Central memory CD8-positive, alpha-beta T cell (primary cell): ENCODE measurements around the gene MEGF8.

Experiments
- ATAC-seq: fragments of 150-1000 bp; cut with Tn5 transposase; replicated peaks from 2 replicates; pipeline ENCODE4 v1.10.0; 2022; ENCODE audit warnings: mild to moderate bottlenecking, moderate FRiP score, moderate number of reproducible peaks; ENCODE audit not compliant: poor library complexity, severe bottlenecking; ENCODE audit errors: extremely low read depth
- DNase-seq, 2 donors: peaks; one replicate each; pipeline ENCODE4 v3.0.0; 2021; ENCODE audit warnings: low spot score in 2 of 2
- H3K27ac Mint-ChIP-seq: one replicate; pipeline ENCODE4 v1.8.0; 2022; ENCODE audit warnings: low read depth, mild to moderate bottlenecking, moderate library complexity, mixed read lengths
- H3K27me3 Mint-ChIP-seq: one replicate; pipeline ENCODE4 v1.8.0; 2022; ENCODE audit warnings: mixed read lengths
- H3K36me3 Mint-ChIP-seq: one replicate; pipeline ENCODE4 v1.8.0; 2022; ENCODE audit warnings: mild to moderate bottlenecking, moderate library complexity, mixed read lengths; ENCODE audit not compliant: insufficient read depth
- H3K4me1 Mint-ChIP-seq: one replicate; pipeline ENCODE4 v1.8.0; 2022; ENCODE audit warnings: mixed read lengths
- H3K4me3 Mint-ChIP-seq: one replicate; pipeline ENCODE4 v1.8.0; 2022; ENCODE audit warnings: mild to moderate bottlenecking, moderate library complexity, mixed read lengths
- H3K9me3 Mint-ChIP-seq: one replicate; pipeline ENCODE4 v1.8.0; 2022; ENCODE audit warnings: mixed read lengths

Gene MEGF8

DNA sequence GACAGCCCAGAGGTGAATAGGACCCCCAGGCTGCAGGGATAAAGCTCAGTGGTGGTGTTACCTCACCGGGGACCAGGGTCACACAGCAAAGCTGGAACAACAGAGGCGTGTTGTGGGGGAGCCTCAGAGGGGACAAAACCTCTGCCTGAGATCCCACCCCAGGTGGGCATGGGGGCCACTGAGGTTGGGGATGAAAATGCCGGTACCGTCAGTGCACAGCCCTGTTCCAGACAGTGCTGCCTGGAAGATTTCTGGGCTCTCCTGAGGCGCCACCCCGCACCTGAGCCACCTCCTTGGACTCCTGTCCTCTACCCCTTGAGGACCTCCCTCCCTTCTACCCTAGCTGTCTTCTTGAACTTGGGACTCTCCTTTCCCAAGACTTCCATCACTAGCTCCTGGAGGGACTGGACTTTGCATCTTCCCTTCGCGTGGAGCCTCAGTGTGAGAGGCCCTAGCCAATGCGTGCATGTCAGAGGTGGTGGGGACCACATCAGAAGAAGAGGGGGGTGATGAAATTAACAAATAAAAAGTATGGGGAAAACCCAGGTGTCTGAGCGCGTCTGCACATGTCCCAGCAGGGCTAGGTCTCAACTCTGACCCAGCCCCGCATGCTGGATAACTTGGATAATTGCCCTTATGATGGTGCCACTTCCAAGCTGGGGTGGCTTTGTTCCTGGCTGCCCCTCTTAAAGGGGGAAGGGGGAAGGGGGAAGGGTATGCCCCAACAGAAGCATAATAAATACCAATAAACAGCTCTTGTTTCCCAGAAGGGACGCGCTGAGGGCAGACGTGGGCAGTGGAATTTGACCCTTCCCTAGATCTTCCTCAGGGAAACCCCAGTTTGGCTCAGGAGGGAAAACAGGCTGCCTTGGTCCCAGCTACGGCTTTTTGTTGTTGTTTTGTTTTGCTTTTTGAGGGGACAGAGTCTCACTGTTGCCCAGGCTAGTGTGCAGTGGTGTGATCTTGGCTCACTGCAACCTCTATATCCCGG is 53.1 kb downstream of the MEGF8 start:
- no peak for DNase-seq
- Mint-ChIP-seq H3K4me1 (no peaks in the 10 kb centered on the region), H3K27ac (no peak overlapping the region), H3K9me3 (no peaks in the 10 kb centered on the region), H3K27me3 (peaks cover 22% of the 10 kb centered on the region), H3K4me3 (no peak overlapping the region), H3K36me3 (no peaks in the 10 kb centered on the region)
- ATAC-seq = no peak

GRCh38 chr19:42380155-42380554 is 54.7 kb downstream of the MEGF8 start:
- ATAC-seq (no peak), DNase-seq (no peak)
- H3K4me3 Mint-ChIP-seq = no peak overlapping the region
- H3K27me3 Mint-ChIP-seq = peaks cover 23% of the 10 kb centered on the region
- no peaks in the 10 kb centered on the region for H3K36me3 Mint-ChIP-seq
- no peaks in the 10 kb centered on the region for H3K4me1 Mint-ChIP-seq
- H3K27ac Mint-ChIP-seq = no peak overlapping the region
- no peaks in the 10 kb centered on the region for H3K9me3 Mint-ChIP-seq

GRCh38 chr19:42386974-42387707 is 61.7 kb downstream of the MEGF8 start:
- ATAC-seq (peak; percentile 89), DNase-seq (peak; percentile 37 to 44)
- H3K27me3 Mint-ChIP-seq = peaks cover 58% of the 10 kb centered on the region
- no peak overlapping the region for H3K27ac Mint-ChIP-seq
- H3K4me3 Mint-ChIP-seq = peak overlapping the region; percentile 64
- no peaks in the 10 kb centered on the region for H3K9me3 Mint-ChIP-seq
- peaks cover 2% of the 10 kb centered on the region for H3K36me3 Mint-ChIP-seq
- peaks cover 11% of the 10 kb centered on the region for H3K4me1 Mint-ChIP-seq

GRCh38 chr19:42388851-42389489 is 63.5 kb downstream of the MEGF8 start:
- Mint-ChIP-seq H3K4me1 (peaks cover 11% of the 10 kb centered on the region), H3K9me3 (no peaks in the 10 kb centered on the region), H3K4me3 (no peak overlapping the region), H3K27ac (no peak overlapping the region), H3K36me3 (peaks cover 2% of the 10 kb centered on the region), H3K27me3 (peaks cover 43% of the 10 kb centered on the region)
- no peak for DNase-seq
- ATAC-seq = no peak

- H3K9me3 Mint-ChIP-seq = no peaks in the 10 kb centered on the region
- no peak for DNase-seq
- H3K27ac Mint-ChIP-seq = no peak within 1 kb of the TSS
- peaks cover 2% of the 10 kb centered on the region for H3K36me3 Mint-ChIP-seq
- H3K4me1 Mint-ChIP-seq = peaks cover 11% of the 10 kb centered on the region
- ATAC-seq = no peak
- peaks cover 43% of the 10 kb centered on the region for H3K27me3 Mint-ChIP-seq
- H3K4me3 Mint-ChIP-seq = no peak within 1 kb of the TSS
Measured at GRCh38 chr19:42389899-42390298, 64.5 kb downstream of the MEGF8 start, which contains the start of gene CNFN. CNFN (minus strand) TSS chr19:42390297; CDS start chr19:42389037, 1,260 bp downstream.

GRCh38 chr19:42392165-42392564 is 66.7 kb downstream of the MEGF8 start:
- DNase-seq (no peak), ATAC-seq (no peak)
- peaks cover 15% of the 10 kb centered on the region for H3K4me1 Mint-ChIP-seq
- H3K4me3 Mint-ChIP-seq = no peak overlapping the region
- no peak overlapping the region for H3K27ac Mint-ChIP-seq
- H3K27me3 Mint-ChIP-seq = peaks cover 35% of the 10 kb centered on the region
- H3K9me3 Mint-ChIP-seq = no peaks in the 10 kb centered on the region
- H3K36me3 Mint-ChIP-seq = peaks cover 3% of the 10 kb centered on the region

GRCh38 chr19:42394751-42395150 is 69.3 kb downstream of the MEGF8 start:
- no peak overlapping the region for H3K27ac Mint-ChIP-seq
- H3K9me3 Mint-ChIP-seq = no peaks in the 10 kb centered on the region
- peaks cover 5% of the 10 kb centered on the region for H3K36me3 Mint-ChIP-seq
- no peak overlapping the region for H3K4me3 Mint-ChIP-seq
- ATAC-seq (no peak), DNase-seq (no peak)
- peaks cover 15% of the 10 kb centered on the region for H3K27me3 Mint-ChIP-seq
- H3K4me1 Mint-ChIP-seq = peaks cover 32% of the 10 kb centered on the region

- H3K4me1 Mint-ChIP-seq = peaks cover 48% of the 10 kb centered on the region
- peak overlapping the region; percentile 98 for H3K27ac Mint-ChIP-seq
- no peaks in the 10 kb centered on the region for H3K9me3 Mint-ChIP-seq
- ATAC-seq = peak; percentile 82
- peak; percentile 83 to 87 for DNase-seq
- no peaks in the 10 kb centered on the region for H3K27me3 Mint-ChIP-seq
- peak overlapping the region; percentile 84 for H3K4me3 Mint-ChIP-seq
- peaks cover 3% of the 10 kb centered on the region for H3K36me3 Mint-ChIP-seq
Measured at GRCh38 chr19:42396381-42397262, 71.2 kb downstream of the MEGF8 start.

GRCh38 chr19:42397263-42398166 is 72.1 kb downstream of the MEGF8 start:
- no peaks in the 10 kb centered on the region for H3K27me3 Mint-ChIP-seq
- H3K27ac Mint-ChIP-seq = peak overlapping the region; percentile 98
- H3K36me3 Mint-ChIP-seq = peaks cover 3% of the 10 kb centered on the region
- ATAC-seq = no peak
- H3K4me3 Mint-ChIP-seq = peak overlapping the region; percentile 84
- H3K9me3 Mint-ChIP-seq = no peaks in the 10 kb centered on the region
- peaks cover 57% of the 10 kb centered on the region for H3K4me1 Mint-ChIP-seq
- DNase-seq = no peak

GRCh38 chr19:42400404-42400803 is 75.0 kb downstream of the MEGF8 start:
- H3K4me1 Mint-ChIP-seq = peaks cover 64% of the 10 kb centered on the region
- no peaks in the 10 kb centered on the region for H3K9me3 Mint-ChIP-seq
- peaks cover 3% of the 10 kb centered on the region for H3K36me3 Mint-ChIP-seq
- H3K27ac Mint-ChIP-seq = peak overlapping the region; percentile 58
- no peak overlapping the region for H3K4me3 Mint-ChIP-seq
- ATAC-seq (no peak), DNase-seq (no peak)
- H3K27me3 Mint-ChIP-seq = no peaks in the 10 kb centered on the region
